Esophagus muscularis mucosa (tissue), 4 donors: ENCODE measurements around the gene PROX1.

ENCODE experiments used
- CTCF ChIP-seq, 3 experiments: fragments of 200-600 bp in 2 of 3; fragments of 450-650 bp in 1 of 3; sonication (generic) in 2 of 3; IDR thresholded peaks; one replicate each; pipeline ENCODE4 v1.5.1; 2017 to 2019; ENCODE audit warnings: antibody characterized with exemption in 3 of 3, mild to moderate bottlenecking in 2 of 3, moderate library complexity in 1 of 3
- EP300 ChIP-seq: sonication (generic); formaldehyde crosslinking; IDR thresholded peaks from one replicate; pipeline ENCODE4 v1.6.1; 2017; ENCODE audit warnings: antibody characterized with exemption
- POLR2A ChIP-seq: fragments of 450-650 bp; IDR thresholded peaks from one replicate; pipeline ENCODE4 v1.6.1; 2017; ENCODE audit warnings: antibody characterized with exemption, moderate library complexity, mild to moderate bottlenecking, low read depth
- POLR2AphosphoS5 ChIP-seq, 2 donors: sonication (generic); formaldehyde crosslinking; IDR thresholded peaks; one replicate each; pipeline ENCODE4 v1.6.1; 2017; ENCODE audit warnings: antibody characterized with exemption in 2 of 2

GRCh38 chr1:213982672-213983492 is 4.9 kb upstream of the PROX1 start:
- TF ChIP-seq POLR2AphosphoS5 (IDR thresholded peaks at IDR 0.05), result no peak
- no peak for TF ChIP-seq EP300
- TF ChIP-seq CTCF (IDR thresholded peaks at IDR 0.05), result no peak
- no peak for TF ChIP-seq POLR2A
